Effector memory CD8-positive, alpha-beta T cell (primary cell): ENCODE results near the gene CHKA.

Experiments used
- ATAC-seq: fragments of 150-1000 bp; cut with Tn5 transposase; replicated peaks from 2 replicates; pipeline ENCODE4 v1.10.0; 2021; ENCODE audit warnings: mild to moderate bottlenecking, moderate library complexity
- DNase-seq, 3 experiments: peaks; one replicate each; pipeline ENCODE4 v3.0.0; 2021
- H3K27ac Mint-ChIP-seq, 2 donors: one replicate each; pipeline ENCODE4 v1.8.0; 2022; ENCODE audit warnings: mild to moderate bottlenecking in 2 of 2, mixed read lengths in 2 of 2, moderate library complexity in 2 of 2
- H3K27me3 Mint-ChIP-seq, 2 donors: one replicate each; pipeline ENCODE4 v1.8.0; 2022; ENCODE audit warnings: mixed read lengths in 2 of 2
- H3K36me3 Mint-ChIP-seq: one replicate; pipeline ENCODE4 v1.8.0; 2022; ENCODE audit warnings: mild to moderate bottlenecking, moderate library complexity, mixed read lengths; ENCODE audit not compliant: insufficient read depth
- H3K4me1 Mint-ChIP-seq, 2 donors: one replicate each; pipeline ENCODE4 v1.8.0; 2022; ENCODE audit warnings: low read depth in 2 of 2, mixed read lengths in 2 of 2
- H3K4me3 Mint-ChIP-seq, 2 donors: one replicate each; pipeline ENCODE4 v1.8.0; 2022; ENCODE audit warnings: mild to moderate bottlenecking in 2 of 2, mixed read lengths in 2 of 2, moderate library complexity in 2 of 2
- H3K9me3 Mint-ChIP-seq, 2 donors: one replicate each; pipeline ENCODE4 v1.8.0; 2022; ENCODE audit warnings: mixed read lengths in 2 of 2

The CHKA gene

GRCh38 chr11:68048681-68049508 is 72.3 kb downstream of the CHKA start:
- Mint-ChIP-seq H3K27me3 (no peaks in the 10 kb centered on the region), H3K27ac (no peak overlapping the region), H3K36me3 (peaks cover 48% of the 10 kb centered on the region), H3K4me3 (no peak overlapping the region), H3K9me3 (no peaks in the 10 kb centered on the region), H3K4me1 (peaks cover 0 to 3% of the 10 kb centered on the region in 2 donors)
- DNase-seq (no peak), ATAC-seq (no peak)

- Mint-ChIP-seq H3K36me3 (peaks cover 47% of the 10 kb centered on the region), H3K27ac (peak overlapping the region in 1 of 2 donors; percentile 83), H3K27me3 (no peaks in the 10 kb centered on the region), H3K4me3 (no peak overlapping the region), H3K4me1 (peaks cover 0 to 3% of the 10 kb centered on the region in 2 donors), H3K9me3 (no peaks in the 10 kb centered on the region)
- DNase-seq, result no peak
- no peak for ATAC-seq
Measured at GRCh38 chr11:68047437-68048290, 73.5 kb downstream of the CHKA start.

- H3K4me3 Mint-ChIP-seq, result no peak overlapping the region
- no peaks in the 10 kb centered on the region for H3K9me3 Mint-ChIP-seq
- H3K4me1 Mint-ChIP-seq, result peaks cover 13 to 15% of the 10 kb centered on the region in 2 donors
- H3K27me3 Mint-ChIP-seq, result no peaks in the 10 kb centered on the region
- DNase-seq, result no peak
- ATAC-seq, result no peak
- H3K27ac Mint-ChIP-seq, result no peak overlapping the region
- peaks cover 36% of the 10 kb centered on the region for H3K36me3 Mint-ChIP-seq
Measured at GRCh38 chr11:68044898-68045351, 76.3 kb downstream of the CHKA start.

GRCh38 chr11:68044145-68044813 is 76.9 kb downstream of the CHKA start:
- Mint-ChIP-seq H3K36me3 (peaks cover 36% of the 10 kb centered on the region), H3K4me3 (no peak overlapping the region), H3K27ac (no peak overlapping the region), H3K27me3 (no peaks in the 10 kb centered on the region), H3K9me3 (no peaks in the 10 kb centered on the region), H3K4me1 (peaks cover 15 to 20% of the 10 kb centered on the region in 2 donors)
- no peak for DNase-seq
- ATAC-seq, result no peak

DNA sequence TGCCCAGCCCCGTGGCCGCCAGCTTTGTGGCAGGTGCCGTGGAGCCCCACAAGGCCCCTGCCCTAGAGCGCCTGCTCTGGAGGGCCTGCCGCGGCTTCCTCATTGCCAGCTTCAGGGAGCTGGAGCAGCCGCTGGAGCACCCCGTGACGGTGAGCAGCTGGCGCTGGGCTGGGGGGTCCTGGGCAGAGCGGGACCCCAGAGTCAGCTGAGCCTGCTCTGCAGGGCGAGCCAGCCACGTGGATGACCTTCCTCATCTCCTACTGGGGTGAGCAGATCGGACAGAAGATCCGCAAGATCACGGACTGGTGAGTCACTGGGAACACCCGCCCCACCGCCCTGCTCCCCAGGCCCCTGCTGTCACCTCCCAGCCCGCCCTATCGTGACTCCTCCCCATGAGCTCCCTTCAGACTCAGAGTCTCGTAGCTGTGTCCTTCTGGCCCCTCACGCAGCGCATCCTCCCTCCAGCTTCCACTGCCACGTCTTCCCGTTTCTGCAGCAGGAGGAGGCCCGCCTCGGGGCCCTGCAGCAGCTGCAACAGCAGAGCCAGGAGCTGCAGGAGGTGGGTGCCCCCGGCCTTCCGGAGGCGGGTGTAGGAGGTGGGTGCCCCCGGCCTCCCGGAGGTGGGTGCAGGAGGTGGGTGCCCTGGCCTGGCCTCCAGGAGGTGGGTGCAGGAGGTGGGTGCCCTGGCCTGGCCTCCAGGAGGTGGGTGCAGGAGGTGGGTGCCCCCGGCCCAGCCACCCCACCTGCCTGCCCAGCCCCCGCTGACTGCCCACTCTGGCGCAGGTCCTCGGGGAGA is 77.6 kb downstream of the CHKA start:
- Mint-ChIP-seq H3K27ac (no peak overlapping the region), H3K9me3 (no peaks in the 10 kb centered on the region), H3K27me3 (no peaks in the 10 kb centered on the region), H3K4me3 (no peak overlapping the region), H3K4me1 (peaks cover 15 to 23% of the 10 kb centered on the region in 2 donors), H3K36me3 (peaks cover 34% of the 10 kb centered on the region)
- ATAC-seq, result no peak
- DNase-seq, result no peak

- H3K4me1 Mint-ChIP-seq, result peaks cover 15 to 23% of the 10 kb centered on the region in 2 donors
- H3K9me3 Mint-ChIP-seq, result no peaks in the 10 kb centered on the region
- DNase-seq (no peak), ATAC-seq (no peak)
- no peak overlapping the region for H3K27ac Mint-ChIP-seq
- peaks cover 28% of the 10 kb centered on the region for H3K36me3 Mint-ChIP-seq
- H3K27me3 Mint-ChIP-seq, result no peaks in the 10 kb centered on the region
- no peak overlapping the region for H3K4me3 Mint-ChIP-seq
Measured at GRCh38 chr11:68043029-68043348, 78.2 kb downstream of the CHKA start.

DNA sequence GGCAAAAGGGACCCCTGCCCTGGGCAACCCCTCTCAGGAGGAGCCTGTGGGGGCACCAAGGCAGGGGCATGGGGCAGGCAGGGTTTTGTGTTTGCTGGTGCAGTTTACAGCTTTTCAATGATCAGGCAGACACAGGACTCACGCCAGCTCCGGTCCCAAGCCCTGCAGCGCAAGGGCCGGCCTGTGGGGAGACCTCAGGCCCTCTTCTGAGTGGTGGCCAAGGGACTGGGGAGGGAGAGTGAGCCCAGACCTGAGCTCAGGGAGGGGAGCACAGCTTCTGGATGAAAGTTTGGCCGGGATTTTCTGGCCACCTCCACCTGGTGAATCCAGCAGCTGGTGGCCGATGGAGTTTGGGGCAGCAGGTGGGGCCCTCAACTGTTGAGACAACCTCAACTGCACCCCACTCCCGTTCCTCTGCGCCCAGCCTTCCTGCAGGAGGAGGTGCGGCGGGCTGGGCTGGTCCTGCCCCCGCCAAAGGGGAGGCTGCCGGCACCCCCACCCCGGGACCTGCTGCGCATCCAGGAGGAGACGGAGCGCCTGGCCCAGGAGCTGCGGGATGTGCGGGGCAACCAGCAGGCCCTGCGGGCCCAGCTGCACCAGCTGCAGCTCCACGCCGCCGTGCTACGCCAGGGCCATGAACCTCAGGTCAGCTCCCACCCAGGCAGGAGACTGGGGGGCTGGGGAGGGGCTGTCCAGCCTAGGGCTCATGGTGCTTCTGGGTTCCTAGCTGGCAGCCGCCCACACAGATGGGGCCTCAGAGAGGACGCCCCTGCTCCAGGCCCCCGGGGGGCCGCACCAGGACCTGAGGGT is 78.8 kb downstream of the CHKA start:
- H3K9me3 Mint-ChIP-seq, result no peaks in the 10 kb centered on the region
- ATAC-seq (no peak), DNase-seq (no peak)
- peaks cover 17 to 26% of the 10 kb centered on the region in 2 donors for H3K4me1 Mint-ChIP-seq
- H3K27ac Mint-ChIP-seq, result peak overlapping the region in 1 of 2 donors; percentile 98
- H3K27me3 Mint-ChIP-seq, result no peaks in the 10 kb centered on the region
- H3K4me3 Mint-ChIP-seq, result peak overlapping the region in 1 of 2 donors; percentile 96
- peaks cover 25% of the 10 kb centered on the region for H3K36me3 Mint-ChIP-seq

- ATAC-seq, result no peak
- Mint-ChIP-seq H3K9me3 (no peaks in the 10 kb centered on the region), H3K4me3 (peak overlapping the region in 1 of 2 donors; percentile 96), H3K27me3 (no peaks in the 10 kb centered on the region), H3K4me1 (peaks cover 24 to 33% of the 10 kb centered on the region in 2 donors), H3K27ac (peak overlapping the region in 1 of 2 donors; percentile 98), H3K36me3 (peaks cover 24% of the 10 kb centered on the region)
- no peak for DNase-seq
Measured at GRCh38 chr11:68041617-68042218, 79.5 kb downstream of the CHKA start.

- peak overlapping the region; percentile 92 to 96 for H3K4me3 Mint-ChIP-seq
- ATAC-seq (no peak), DNase-seq (no peak)
- H3K9me3 Mint-ChIP-seq, result no peaks in the 10 kb centered on the region
- H3K27me3 Mint-ChIP-seq, result no peaks in the 10 kb centered on the region
- H3K4me1 Mint-ChIP-seq, result peaks cover 31 to 38% of the 10 kb centered on the region in 2 donors
- H3K36me3 Mint-ChIP-seq, result peaks cover 18% of the 10 kb centered on the region
- H3K27ac Mint-ChIP-seq, result peak overlapping the region; percentile 98
Measured at GRCh38 chr11:68040957-68041591, 80.1 kb downstream of the CHKA start.

DNA sequence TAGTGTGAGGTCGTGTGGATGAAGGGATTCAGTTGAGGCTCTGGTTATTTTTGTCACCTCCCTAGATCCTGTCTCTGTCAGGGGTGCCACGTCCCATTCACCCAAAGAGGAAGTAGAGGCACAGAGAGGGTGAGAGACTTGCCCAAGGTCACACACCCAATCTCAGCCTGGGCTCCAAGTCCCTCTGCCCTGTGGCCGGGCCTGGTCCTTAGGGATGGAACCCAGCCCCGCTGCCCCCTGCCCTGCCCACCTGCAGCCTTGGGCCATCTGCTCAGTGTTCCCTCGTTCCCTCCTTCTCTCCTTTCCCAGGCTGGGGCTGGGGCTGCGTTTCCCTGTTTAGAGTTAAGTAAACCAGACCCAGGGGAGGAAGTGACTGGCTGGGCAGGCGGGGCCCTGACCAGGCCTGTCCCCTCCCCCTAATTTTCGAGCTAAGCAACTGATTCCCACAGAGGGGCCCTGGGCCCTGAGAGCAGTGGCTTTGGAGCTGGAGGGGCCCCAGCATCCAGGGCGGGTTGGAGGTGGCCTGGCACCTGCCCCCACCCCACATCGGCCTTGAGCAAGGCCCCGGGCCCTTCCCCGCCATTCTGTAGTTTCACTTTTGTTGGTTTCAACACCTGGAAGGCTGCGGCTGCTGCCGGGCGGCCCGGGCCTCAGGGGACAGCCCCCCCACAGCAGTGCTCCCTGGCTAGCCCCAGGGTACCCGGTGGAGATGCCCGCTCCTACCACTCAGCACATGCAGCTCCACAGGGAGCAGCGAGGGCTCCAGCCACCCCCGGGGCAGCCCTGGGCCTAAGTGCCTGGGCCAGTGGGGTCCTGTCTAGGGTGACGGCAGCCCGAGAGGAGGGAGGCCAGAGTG is 80.9 kb downstream of the CHKA start:
- peak overlapping the region; percentile 98 for H3K27ac Mint-ChIP-seq

More for the DNA sequence above, 80.9 kb downstream of the CHKA start:
- no peaks in the 10 kb centered on the region for H3K27me3 Mint-ChIP-seq
- H3K36me3 Mint-ChIP-seq, result peaks cover 17% of the 10 kb centered on the region
- peak overlapping the region; percentile 92 to 96 for H3K4me3 Mint-ChIP-seq
- DNase-seq (peak; percentile 43 to 52 (median 49)), ATAC-seq (peak; percentile 66)
- H3K4me1 Mint-ChIP-seq, result peaks cover 34 to 40% of the 10 kb centered on the region in 2 donors
- H3K9me3 Mint-ChIP-seq, result no peaks in the 10 kb centered on the region
